ENCODE results near the gene SLC66A2. TPM values are rescaled to one million over a fixed set of nuclear protein-coding genes. Genes with fewer than 3 reads are reported as not detected.
A peak's percentile ranks its signal among the peaks of the same experiment; 100 is the strongest.

Gene SLC66A2
- total RNA-seq, 1 donor from 2014 or later = 52.9 TPM

DNA sequence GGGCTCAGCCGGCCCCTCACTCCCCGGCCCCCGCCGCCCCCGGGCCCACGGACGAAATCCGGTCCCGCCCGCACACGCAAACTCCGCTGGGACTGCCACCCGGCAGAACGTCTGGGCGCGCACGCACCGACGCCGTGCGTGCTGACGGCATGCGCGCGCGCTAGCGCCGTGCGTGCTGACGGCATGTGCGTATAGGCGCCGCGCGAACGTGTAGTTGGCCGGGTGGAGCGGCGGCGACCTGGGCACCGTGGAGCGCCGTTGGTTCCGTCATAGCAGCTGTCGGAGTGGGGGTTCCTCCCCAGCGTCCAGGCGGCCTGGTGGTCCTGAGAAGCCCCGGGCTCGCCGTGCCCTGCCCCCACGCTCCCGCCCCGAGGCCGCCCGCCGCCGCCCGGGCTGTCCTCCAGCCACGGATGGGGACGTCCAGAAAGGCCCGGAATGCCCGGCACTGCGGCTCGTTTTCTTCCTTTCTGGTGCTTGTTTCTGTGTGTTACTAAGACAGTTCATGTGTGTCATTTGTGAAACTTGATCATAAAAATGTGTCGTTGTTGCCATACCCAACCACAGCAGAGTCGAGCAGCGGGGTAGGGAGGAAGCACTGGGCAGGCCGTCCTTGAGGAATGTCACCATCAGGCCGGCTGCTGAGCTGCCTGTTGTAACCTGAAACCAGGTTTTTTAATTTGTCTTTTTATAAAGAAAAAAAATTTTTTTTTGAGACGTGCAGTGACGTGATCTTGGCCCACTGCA is 37.2 kb upstream of the SLC66A2 start, which contains the start of gene TXNL4A:
TSS of gene TXNL4A (minus strand) at position 113 of the 744 bp plus-strand sequence. CDS start 171 bp downstream, outside the sequence.
- H3K36me3 ChIP-seq = peaks cover 0 to 8% of the 10 kb centered on the region in 2 donors
- TF ChIP-seq, protein P1, sequence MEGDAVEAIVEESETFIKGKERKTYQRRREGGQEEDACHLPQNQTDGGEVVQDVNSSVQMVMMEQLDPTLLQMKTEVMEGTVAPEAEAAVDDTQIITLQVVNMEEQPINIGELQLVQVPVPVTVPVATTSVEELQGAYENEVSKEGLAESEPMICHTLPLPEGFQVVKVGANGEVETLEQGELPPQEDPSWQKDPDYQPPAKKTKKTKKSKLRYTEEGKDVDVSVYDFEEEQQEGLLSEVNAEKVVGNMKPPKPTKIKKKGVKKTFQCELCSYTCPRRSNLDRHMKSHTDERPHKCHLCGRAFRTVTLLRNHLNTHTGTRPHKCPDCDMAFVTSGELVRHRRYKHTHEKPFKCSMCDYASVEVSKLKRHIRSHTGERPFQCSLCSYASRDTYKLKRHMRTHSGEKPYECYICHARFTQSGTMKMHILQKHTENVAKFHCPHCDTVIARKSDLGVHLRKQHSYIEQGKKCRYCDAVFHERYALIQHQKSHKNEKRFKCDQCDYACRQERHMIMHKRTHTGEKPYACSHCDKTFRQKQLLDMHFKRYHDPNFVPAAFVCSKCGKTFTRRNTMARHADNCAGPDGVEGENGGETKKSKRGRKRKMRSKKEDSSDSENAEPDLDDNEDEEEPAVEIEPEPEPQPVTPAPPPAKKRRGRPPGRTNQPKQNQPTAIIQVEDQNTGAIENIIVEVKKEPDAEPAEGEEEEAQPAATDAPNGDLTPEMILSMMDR (IDR thresholded peaks at IDR 0.05) = no peak
- H3K9me3 ChIP-seq = no peaks in the 10 kb centered on the region
- peak within 1 kb of the TSS; percentile 85 to 91 for H3K4me3 ChIP-seq
- H3K4me1 ChIP-seq = peaks cover 8 to 11% of the 10 kb centered on the region in 2 donors
- DNase-seq (ENCODE audit: low spot score in 2 of 2) = peak in 1 of 2 donors; percentile 91
- H3K27me3 ChIP-seq = no peaks in the 10 kb centered on the region
- peak within 1 kb of the TSS; percentile 95 to 97 for H3K27ac ChIP-seq
- intact Hi-C loops (cut with DNase I) = loop anchor here (1.0 to 10.0 kb wide), 6 partner anchors 22 to 594 kb away; partner anchors contain the start of genes CTDP1, NFATC1 and SLC66A2

DNA sequence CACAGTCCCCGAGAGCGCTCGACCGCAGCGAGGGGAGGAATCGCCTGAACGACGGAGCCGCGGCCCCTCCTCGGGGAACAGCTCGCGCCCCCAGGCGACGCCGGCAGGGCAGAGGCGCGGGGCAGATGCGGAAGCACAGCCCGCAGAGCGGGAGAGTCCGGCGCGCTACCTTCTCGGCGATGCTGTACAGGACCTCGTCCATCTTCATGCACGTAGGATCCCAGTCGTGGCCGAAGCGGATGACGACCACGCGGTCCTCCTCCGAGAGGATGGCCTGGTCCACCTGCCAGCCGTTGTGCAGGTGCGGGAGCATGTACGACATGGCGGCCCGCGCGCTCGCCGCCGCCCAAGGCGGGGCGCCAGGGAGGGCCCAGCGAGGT is 36.6 kb upstream of the SLC66A2 start:
- peaks cover 0 to 8% of the 10 kb centered on the region in 2 donors for H3K36me3 ChIP-seq
- H3K4me3 ChIP-seq = peak overlapping the region; percentile 85 to 91
- DNase-seq (ENCODE audit: low spot score in 2 of 2) = peak in 1 of 2 donors; percentile 71
- no peaks in the 10 kb centered on the region for H3K27me3 ChIP-seq
- peaks cover 8 to 11% of the 10 kb centered on the region in 2 donors for H3K4me1 ChIP-seq
- TF ChIP-seq, protein P1 (IDR thresholded peaks at IDR 0.05) = peak in 2 of 3 experiments; percentile 30 to 35
- no peaks in the 10 kb centered on the region for H3K9me3 ChIP-seq
- H3K27ac ChIP-seq = peak overlapping the region; percentile 95 to 97
- intact Hi-C loops (cut with DNase I) = loop anchor here (1.0 to 10.0 kb wide), 6 partner anchors 22 to 593 kb away; partner anchors contain the start of genes CTDP1, NFATC1 and SLC66A2

DNA sequence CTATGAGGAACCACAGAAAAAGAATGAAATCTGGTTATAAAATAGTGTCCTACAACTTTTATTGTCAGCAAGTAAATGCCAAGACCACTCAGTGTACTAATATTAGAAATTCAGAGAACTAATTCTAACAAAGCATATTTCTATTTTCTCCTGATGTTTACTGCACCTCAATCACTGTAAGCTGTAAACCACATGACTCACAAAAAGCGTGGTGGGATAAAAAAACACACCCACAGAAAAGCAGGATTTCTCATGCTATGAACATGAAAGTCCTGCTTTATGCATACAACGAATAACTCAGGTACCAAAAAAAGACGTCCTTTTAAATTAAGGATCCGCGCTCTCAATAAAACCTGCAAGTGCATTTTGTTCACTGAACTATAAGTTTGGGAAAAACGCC is 36.1 kb upstream of the SLC66A2 start:
- TF ChIP-seq, protein P1 (IDR thresholded peaks at IDR 0.05) = no peak
- H3K4me3 ChIP-seq = peak overlapping the region; percentile 85 to 91
- H3K27me3 ChIP-seq = no peaks in the 10 kb centered on the region
- peaks cover 8 to 11% of the 10 kb centered on the region in 2 donors for H3K4me1 ChIP-seq
- DNase-seq (ENCODE audit: low spot score in 2 of 2) = no peak
- peak overlapping the region; percentile 95 to 97 for H3K27ac ChIP-seq
- H3K36me3 ChIP-seq = peaks cover 0 to 8% of the 10 kb centered on the region in 2 donors
- no peaks in the 10 kb centered on the region for H3K9me3 ChIP-seq
- intact Hi-C loops (cut with DNase I) = loop anchor here (10.0 kb wide), 1 partner anchor 593 kb away; the partner anchor contains the start of gene NFATC1

DNA sequence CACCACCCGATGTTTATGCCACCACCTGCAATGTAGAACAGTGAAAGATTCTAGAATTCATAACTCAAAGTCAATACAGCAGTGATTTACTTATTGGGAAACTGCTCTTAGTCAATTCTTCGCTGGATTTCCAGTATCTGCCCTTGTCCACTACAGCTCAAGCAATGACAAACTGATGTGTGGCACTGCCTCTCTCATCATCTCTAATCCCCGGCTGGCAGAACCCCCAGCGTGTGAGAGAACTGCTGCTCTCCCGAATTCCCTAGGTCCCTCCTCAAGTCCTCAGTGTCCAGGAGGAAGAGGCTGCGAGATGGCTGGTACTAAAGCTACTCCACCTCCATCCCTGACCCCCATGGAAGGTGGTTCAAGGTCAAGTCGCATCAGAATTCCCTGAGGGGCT is 35.3 kb upstream of the SLC66A2 start:
- Histone ChIP-seq H3K4me3 (peak overlapping the region; percentile 85 to 91), H3K36me3 (peaks cover 0 to 8% of the 10 kb centered on the region in 2 donors), H3K27ac (peak overlapping the region in 1 of 2 donors; percentile 3), H3K9me3 (no peaks in the 10 kb centered on the region), H3K27me3 (no peaks in the 10 kb centered on the region), H3K4me1 (peaks cover 8 to 11% of the 10 kb centered on the region in 2 donors)
- intact Hi-C loops (cut with DNase I) = loop anchor here (10.0 kb wide), 1 partner anchor 592 kb away; the partner anchor contains the start of gene NFATC1
- TF ChIP-seq, protein P1 (IDR thresholded peaks at IDR 0.05) = no peak
- DNase-seq (ENCODE audit: low spot score in 2 of 2) = no peak

DNA sequence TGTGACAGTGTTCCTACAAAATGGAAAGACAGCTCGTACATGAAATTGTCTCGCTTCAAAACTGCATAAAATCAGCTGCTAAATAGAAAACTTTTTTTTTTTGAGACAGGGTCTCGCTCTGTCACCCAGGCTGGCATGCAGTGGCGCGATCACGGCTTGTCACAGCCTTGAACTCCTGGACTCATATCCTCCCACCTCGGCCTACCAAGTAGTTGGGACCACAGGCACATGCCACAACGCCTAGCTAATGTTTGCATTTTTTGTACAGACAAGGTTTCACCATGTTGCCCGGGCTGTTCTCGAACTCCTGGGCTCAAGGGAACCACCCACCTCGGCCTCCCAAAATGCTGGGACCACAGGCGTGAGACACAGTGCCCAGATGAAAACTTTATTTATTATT is 33.7 kb upstream of the SLC66A2 start:
- Histone ChIP-seq H3K9me3 (no peaks in the 10 kb centered on the region), H3K4me3 (no peak overlapping the region), H3K27ac (no peak overlapping the region), H3K4me1 (peaks cover 8 to 11% of the 10 kb centered on the region in 2 donors), H3K27me3 (no peaks in the 10 kb centered on the region), H3K36me3 (peaks cover 0 to 8% of the 10 kb centered on the region in 2 donors)
- TF ChIP-seq, protein P1 (IDR thresholded peaks at IDR 0.05) = no peak
- intact Hi-C loops (cut with DNase I) = loop anchor here (10.0 kb wide), 1 partner anchor 590 kb away; the partner anchor contains the start of gene NFATC1
- DNase-seq (ENCODE audit: low spot score in 2 of 2) = no peak

All from ascending aorta (tissue), 2 donors.